ENCODE data around the gene MIPOL1.

The MIPOL1 gene

GRCh38 chr14:37588667-37588955 lies 390.9 kb downstream of the MIPOL1 start:
- H3K4me3 ChIP-seq (ENCODE audit: low read depth, low read length) = no peak overlapping the region
- no peak for DNase-seq (ENCODE audit: low read depth)

DNA sequence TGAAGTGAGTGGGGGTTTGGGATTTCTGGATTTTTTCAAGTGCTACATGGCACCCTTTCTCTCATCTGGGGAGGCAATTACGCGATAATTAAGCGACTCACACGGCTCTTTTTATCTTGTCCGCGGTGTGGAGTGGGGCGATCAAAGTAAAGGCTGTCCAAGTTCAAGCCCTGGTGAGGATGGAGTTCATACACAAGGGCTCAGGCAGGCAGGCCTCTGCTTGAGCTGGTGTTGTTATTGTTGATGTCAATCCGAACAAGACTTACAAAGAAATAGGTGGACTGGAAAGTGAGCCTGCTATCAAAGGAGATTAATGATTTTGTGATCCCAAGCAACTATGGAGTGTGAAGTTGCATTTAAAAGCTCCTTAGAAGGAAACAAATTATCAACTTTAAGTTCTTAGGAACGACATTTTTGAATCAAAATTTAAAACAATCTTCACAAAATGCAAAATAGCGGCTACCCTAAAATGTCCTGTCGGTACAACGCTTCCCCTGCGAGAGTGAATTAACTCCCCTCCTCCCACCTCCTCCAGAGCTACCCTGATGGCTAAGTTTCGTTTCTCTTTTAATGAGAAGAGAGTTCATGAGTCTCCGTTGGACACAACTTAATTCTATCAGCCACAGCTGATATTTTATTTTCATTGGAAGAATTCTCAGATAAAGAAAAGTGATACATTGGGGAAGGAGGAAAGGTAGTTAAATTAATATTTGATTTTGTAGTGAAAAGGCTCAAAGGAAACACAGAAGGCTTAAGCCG lies 391.4 kb downstream of the MIPOL1 start:
- DNase-seq (ENCODE audit: low read depth) = no peak
- H3K4me3 ChIP-seq (ENCODE audit: low read depth, low read length) = no peak overlapping the region
- TF ChIP-seq CTCF (IDR thresholded peaks at IDR 0.05; ENCODE audit: insufficient read depth, low read depth, low read length, missing control alignments) = no peak

More at GRCh38 chr14:37588667-37588955, 390.9 kb downstream of the MIPOL1 start:
- no peak for TF ChIP-seq CTCF (IDR thresholded peaks at IDR 0.05; ENCODE audit: insufficient read depth, low read depth, low read length, missing control alignments)

- no peak overlapping the region for H3K4me3 ChIP-seq (ENCODE audit: low read depth, low read length)
- TF ChIP-seq CTCF (IDR thresholded peaks at IDR 0.05; ENCODE audit: insufficient read depth, low read depth, low read length, missing control alignments) = no peak
- no peak for DNase-seq (ENCODE audit: low read depth)
Measured at GRCh38 chr14:37589715-37590427, 392.1 kb downstream of the MIPOL1 start.

DNA sequence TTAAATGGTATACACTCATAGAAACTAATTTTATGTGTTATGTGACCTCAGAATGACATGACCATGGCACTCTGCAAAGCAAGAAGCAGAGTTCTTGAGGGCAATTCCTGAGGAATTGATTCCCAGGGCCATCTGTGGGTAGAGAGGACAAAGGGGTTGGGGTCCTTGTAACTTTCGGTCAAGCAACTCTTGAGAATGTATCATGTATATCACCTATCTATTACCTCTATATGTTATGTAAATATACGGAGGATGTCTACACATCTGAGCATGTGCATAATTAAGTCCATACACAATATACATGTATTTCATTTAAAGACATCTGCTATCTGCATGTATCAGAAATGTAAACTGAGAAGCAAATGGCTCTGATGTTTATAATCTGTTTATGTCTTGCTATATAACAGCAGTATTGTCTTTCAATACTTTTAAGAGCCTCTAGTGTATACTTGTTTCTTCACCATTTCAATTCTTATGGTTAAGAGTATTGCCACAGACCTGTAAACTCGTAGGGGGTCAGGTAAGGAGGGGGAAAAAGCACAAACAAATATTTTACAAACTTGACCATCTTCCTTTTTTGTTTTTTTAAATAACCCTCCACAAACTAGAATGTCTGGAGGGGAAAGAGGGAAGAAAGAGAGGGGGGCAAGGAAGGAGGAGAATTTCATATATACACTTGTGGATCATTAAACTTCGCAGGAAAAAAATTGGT lies 392.8 kb downstream of the MIPOL1 start:
- no peak for DNase-seq (ENCODE audit: low read depth)
- H3K4me3 ChIP-seq (ENCODE audit: low read depth, low read length) = no peak overlapping the region
- no peak for TF ChIP-seq CTCF (IDR thresholded peaks at IDR 0.05; ENCODE audit: insufficient read depth, low read depth, low read length, missing control alignments)

GRCh38 chr14:37591311-37591940 lies 393.7 kb downstream of the MIPOL1 start:
- no peak for TF ChIP-seq CTCF (IDR thresholded peaks at IDR 0.05; ENCODE audit: insufficient read depth, low read depth, low read length, missing control alignments)
- DNase-seq (ENCODE audit: low read depth) = no peak
- no peak overlapping the region for H3K4me3 ChIP-seq (ENCODE audit: low read depth, low read length)

- DNase-seq (ENCODE audit: low read depth) = no peak
- no peak overlapping the region for H3K4me3 ChIP-seq (ENCODE audit: low read depth, low read length)
- TF ChIP-seq CTCF (IDR thresholded peaks at IDR 0.05; ENCODE audit: insufficient read depth, low read depth, low read length, missing control alignments) = no peak
Measured at GRCh38 chr14:37591941-37592481, 394.3 kb downstream of the MIPOL1 start.
